Ishikawa (cell line): ENCODE results near the gene ZNF670.
A peak's percentile ranks its signal among the peaks of the same experiment; 100 is the strongest.

Experiments used
- CEBPB ChIP-seq: IDR thresholded peaks from 2 replicates; pipeline ENCODE4 v1.6.1; 2012
- CREB1 ChIP-seq: IDR thresholded peaks from 2 replicates; pipeline ENCODE4 v1.6.1; 2012; ENCODE audit warnings: low read depth
- EGR1 ChIP-seq: IDR thresholded peaks from 2 replicates; pipeline ENCODE4 v1.6.1; 2012
- EP300 ChIP-seq: IDR thresholded peaks from 2 replicates; pipeline ENCODE4 v1.6.1; 2012; ENCODE audit warnings: borderline replicate concordance
- FOXM1 ChIP-seq: IDR thresholded peaks from 2 replicates; pipeline ENCODE4 v1.6.1; 2012; ENCODE audit warnings: low read depth, borderline replicate concordance
- NFIC ChIP-seq: IDR thresholded peaks from 2 replicates; pipeline ENCODE4 v1.6.1; 2012
- RAD21 ChIP-seq: IDR thresholded peaks from 2 replicates; pipeline ENCODE4 v1.6.1; 2012; ENCODE audit warnings: low read depth
- TAF1 ChIP-seq: IDR thresholded peaks from 2 replicates; pipeline ENCODE4 v1.6.1; 2012; ENCODE audit warnings: low read depth, mild to moderate bottlenecking
- TCF12 ChIP-seq: IDR thresholded peaks from 2 replicates; pipeline ENCODE4 v1.6.1; 2012; ENCODE audit warnings: low read depth
- TEAD4 ChIP-seq: IDR thresholded peaks from 2 replicates; pipeline ENCODE4 v1.6.1; 2012
- YY1 ChIP-seq: IDR thresholded peaks from 2 replicates; pipeline ENCODE4 v1.6.1; 2012; ENCODE audit warnings: low read depth
- ZBTB7A ChIP-seq: IDR thresholded peaks from 2 replicates; pipeline ENCODE4 v1.6.1; 2012; ENCODE audit warnings: low read depth
- TF ChIP-seq, protein P1 (sequence below): IDR thresholded peaks from 2 replicates; pipeline ENCODE4 v1.6.1; 2012
- TF ChIP-seq, protein P2 (sequence below): IDR thresholded peaks from 2 replicates; pipeline ENCODE4 v1.6.1; 2012
- TF ChIP-seq, protein P3 (sequence below): IDR thresholded peaks from 2 replicates; pipeline ENCODE4 v1.6.1; 2012; ENCODE audit warnings: low read depth, mild to moderate bottlenecking

Gene ZNF670

DNA sequence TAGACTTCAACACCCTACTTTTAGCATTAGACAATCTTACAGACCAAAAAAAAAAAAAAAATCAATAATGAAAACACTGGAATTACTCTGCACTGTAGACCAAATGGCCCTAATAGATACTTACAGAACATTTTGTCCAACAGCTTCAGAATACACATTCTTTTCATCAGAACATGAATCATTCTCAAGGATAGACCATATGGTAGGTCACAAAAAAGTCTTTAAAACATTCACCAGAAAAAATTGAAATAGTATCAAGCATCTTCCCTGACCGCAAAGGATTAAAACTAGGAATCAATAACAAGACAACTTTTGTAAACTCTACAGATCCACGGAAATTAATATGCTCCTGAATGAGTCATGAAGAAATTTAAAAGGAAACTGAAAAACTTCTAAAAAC, 22.5 kb downstream of the ZNF670 start:
- TF ChIP-seq NFIC = no peak
- no peak for TF ChIP-seq YY1
- no peak for TF ChIP-seq CREB1
- TF ChIP-seq TAF1 = no peak
- TF ChIP-seq, protein P1, sequence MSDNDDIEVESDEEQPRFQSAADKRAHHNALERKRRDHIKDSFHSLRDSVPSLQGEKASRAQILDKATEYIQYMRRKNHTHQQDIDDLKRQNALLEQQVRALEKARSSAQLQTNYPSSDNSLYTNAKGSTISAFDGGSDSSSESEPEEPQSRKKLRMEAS = no peak
- TF ChIP-seq CEBPB = no peak
- no peak for TF ChIP-seq EP300
- no peak for TF ChIP-seq TEAD4
- TF ChIP-seq, protein P2, sequence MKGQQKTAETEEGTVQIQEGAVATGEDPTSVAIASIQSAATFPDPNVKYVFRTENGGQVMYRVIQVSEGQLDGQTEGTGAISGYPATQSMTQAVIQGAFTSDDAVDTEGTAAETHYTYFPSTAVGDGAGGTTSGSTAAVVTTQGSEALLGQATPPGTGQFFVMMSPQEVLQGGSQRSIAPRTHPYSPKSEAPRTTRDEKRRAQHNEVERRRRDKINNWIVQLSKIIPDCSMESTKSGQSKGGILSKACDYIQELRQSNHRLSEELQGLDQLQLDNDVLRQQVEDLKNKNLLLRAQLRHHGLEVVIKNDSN = no peak
- TF ChIP-seq TCF12 = no peak
- TF ChIP-seq ZBTB7A = no peak
- TF ChIP-seq, protein P3, sequence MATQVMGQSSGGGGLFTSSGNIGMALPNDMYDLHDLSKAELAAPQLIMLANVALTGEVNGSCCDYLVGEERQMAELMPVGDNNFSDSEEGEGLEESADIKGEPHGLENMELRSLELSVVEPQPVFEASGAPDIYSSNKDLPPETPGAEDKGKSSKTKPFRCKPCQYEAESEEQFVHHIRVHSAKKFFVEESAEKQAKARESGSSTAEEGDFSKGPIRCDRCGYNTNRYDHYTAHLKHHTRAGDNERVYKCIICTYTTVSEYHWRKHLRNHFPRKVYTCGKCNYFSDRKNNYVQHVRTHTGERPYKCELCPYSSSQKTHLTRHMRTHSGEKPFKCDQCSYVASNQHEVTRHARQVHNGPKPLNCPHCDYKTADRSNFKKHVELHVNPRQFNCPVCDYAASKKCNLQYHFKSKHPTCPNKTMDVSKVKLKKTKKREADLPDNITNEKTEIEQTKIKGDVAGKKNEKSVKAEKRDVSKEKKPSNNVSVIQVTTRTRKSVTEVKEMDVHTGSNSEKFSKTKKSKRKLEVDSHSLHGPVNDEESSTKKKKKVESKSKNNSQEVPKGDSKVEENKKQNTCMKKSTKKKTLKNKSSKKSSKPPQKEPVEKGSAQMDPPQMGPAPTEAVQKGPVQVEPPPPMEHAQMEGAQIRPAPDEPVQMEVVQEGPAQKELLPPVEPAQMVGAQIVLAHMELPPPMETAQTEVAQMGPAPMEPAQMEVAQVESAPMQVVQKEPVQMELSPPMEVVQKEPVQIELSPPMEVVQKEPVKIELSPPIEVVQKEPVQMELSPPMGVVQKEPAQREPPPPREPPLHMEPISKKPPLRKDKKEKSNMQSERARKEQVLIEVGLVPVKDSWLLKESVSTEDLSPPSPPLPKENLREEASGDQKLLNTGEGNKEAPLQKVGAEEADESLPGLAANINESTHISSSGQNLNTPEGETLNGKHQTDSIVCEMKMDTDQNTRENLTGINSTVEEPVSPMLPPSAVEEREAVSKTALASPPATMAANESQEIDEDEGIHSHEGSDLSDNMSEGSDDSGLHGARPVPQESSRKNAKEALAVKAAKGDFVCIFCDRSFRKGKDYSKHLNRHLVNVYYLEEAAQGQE = no peak
- TF ChIP-seq EGR1 = no peak
- no peak for TF ChIP-seq RAD21
- no peak for TF ChIP-seq FOXM1

DNA sequence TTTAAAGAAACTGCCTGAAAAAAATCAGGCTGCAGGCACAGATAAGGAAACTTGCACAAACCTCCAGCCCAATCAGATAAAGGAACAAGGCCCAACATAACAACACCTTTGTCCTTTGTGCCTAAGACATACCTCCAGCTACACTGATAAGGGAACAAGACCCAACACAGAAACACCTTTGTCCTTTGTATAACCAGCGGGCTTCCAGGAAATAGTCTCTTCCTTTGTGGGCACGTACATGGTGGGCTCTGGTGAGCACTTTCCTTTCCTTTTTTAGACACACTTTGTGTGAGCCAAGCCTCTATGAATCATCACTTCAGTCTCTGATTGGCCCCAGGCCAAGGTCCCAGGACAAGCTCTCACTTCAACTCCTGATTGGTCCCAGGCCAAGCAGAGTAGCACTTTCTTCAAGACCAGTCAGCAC, 23.6 kb downstream of the ZNF670 start:
- TF ChIP-seq TAF1 (no peak), CEBPB (no peak), CREB1 (no peak), ZBTB7A (no peak), FOXM1 (no peak), NFIC (no peak), EP300 (no peak), TEAD4 (no peak), RAD21 (no peak)
- TF ChIP-seq, protein P1 = no peak
- TF ChIP-seq, protein P3 = no peak
- TF ChIP-seq, protein P2 = no peak

DNA sequence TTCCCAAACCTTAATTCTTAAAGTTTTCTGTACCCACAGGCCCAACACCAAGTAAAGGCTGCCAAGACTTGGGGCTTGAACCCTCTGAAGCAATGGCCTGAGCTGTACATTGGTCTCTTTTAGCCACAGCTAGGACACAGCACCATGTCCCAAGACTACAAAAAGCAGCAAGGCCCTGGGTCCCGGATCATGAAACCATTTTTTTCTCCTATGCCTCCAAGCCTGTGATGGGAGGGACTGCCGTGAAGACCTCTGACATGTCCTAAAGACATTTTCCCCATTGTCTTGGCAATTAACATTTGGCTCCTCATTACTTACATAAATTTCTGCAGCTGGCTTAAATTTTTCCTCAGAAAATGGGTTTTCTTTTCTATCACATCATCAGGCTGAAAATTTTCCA, 30.9 kb downstream of the ZNF670 start:
- TF ChIP-seq YY1 (no peak), FOXM1 (no peak), ZBTB7A (no peak), CREB1 (no peak), TEAD4 (no peak), TCF12 (no peak), NFIC (no peak), TAF1 (no peak)
- TF ChIP-seq, protein P2 = no peak
- TF ChIP-seq, protein P3 = no peak

DNA sequence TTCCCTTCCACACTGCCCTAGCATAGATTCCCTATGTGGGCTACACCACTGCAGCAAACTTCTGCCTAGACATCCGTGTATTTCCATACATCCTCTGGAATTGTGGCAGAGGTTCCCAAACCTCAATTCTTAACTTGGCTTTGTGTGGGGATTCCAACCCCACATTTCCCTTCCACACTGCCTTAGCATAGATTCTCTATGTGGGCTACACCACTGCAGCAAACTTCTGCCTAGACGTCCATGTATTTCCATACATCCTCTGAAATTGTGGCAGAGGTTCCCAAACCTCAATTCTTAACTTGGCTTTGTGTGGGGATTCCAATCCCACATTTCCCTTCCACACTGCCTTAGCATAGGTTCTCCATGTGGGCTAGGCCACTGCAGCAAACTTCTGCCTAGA, 31.4 kb downstream of the ZNF670 start:
- no peak for TF ChIP-seq YY1
- TF ChIP-seq, protein P2 = 0 out of 2 replicates have a peak, but pooled peaks have one; percentile 16
